Esophagus muscularis mucosa (tissue), 3 donors: ENCODE results near the gene ELOVL6.

Experiments used
- POLR2A ChIP-seq: fragments of 450-650 bp; IDR thresholded peaks from one replicate; pipeline ENCODE4 v1.6.1; 2017; ENCODE audit warnings: antibody characterized with exemption, moderate library complexity, mild to moderate bottlenecking, low read depth
- POLR2AphosphoS5 ChIP-seq, 2 donors: sonication (generic); formaldehyde crosslinking; IDR thresholded peaks; one replicate each; pipeline ENCODE4 v1.6.1; 2017; ENCODE audit warnings: antibody characterized with exemption in 2 of 2
- TF ChIP-seq, protein P1 (sequence below), 3 experiments: fragments of 200-600 bp in 2 of 3; fragments of 450-650 bp in 1 of 3; sonication (generic) in 2 of 3; IDR thresholded peaks; one replicate each; pipeline ENCODE4 v1.5.1; 2017 to 2019; ENCODE audit warnings: antibody characterized with exemption in 3 of 3, mild to moderate bottlenecking in 2 of 3, moderate library complexity in 1 of 3

DNA sequence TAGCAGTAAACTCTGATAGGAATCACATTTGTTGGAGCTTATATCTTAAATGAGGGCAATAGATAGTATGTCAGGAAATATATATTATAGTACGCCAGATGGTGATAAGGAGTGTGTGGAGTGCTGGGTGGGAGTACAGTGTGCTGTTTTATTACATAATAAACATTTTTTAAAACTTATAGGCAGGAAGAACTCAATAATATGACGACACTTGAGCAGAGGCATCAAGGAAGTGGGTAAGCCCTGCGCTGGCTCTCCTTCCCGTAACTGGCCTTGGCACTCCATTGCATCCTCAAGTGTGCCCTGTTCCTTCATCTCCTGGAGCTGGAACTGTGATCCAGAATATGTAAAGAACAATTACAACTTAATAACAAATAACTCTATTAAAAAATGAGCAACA lies 123.8 kb downstream of the ELOVL6 start:
- TF ChIP-seq, protein P1, sequence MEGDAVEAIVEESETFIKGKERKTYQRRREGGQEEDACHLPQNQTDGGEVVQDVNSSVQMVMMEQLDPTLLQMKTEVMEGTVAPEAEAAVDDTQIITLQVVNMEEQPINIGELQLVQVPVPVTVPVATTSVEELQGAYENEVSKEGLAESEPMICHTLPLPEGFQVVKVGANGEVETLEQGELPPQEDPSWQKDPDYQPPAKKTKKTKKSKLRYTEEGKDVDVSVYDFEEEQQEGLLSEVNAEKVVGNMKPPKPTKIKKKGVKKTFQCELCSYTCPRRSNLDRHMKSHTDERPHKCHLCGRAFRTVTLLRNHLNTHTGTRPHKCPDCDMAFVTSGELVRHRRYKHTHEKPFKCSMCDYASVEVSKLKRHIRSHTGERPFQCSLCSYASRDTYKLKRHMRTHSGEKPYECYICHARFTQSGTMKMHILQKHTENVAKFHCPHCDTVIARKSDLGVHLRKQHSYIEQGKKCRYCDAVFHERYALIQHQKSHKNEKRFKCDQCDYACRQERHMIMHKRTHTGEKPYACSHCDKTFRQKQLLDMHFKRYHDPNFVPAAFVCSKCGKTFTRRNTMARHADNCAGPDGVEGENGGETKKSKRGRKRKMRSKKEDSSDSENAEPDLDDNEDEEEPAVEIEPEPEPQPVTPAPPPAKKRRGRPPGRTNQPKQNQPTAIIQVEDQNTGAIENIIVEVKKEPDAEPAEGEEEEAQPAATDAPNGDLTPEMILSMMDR (IDR thresholded peaks at IDR 0.05): no peak
- no peak for TF ChIP-seq POLR2A
- no peak for TF ChIP-seq POLR2AphosphoS5 (IDR thresholded peaks at IDR 0.05)
